HEK293 (cell line): ENCODE results near the gene MALAT1.

Experiments used
- GLIS1 ChIP-seq: fragments of 450-650 bp; formaldehyde crosslinking; IDR thresholded peaks from 2 replicates; pipeline ENCODE4 v1.5.1; 2016; ENCODE audit warnings: missing biosample characterization, missing genetic modification characterization
- MYNN ChIP-seq: fragments of 450-650 bp; formaldehyde crosslinking; IDR thresholded peaks from 2 replicates; pipeline ENCODE4 v1.5.1; 2016; ENCODE audit warnings: missing biosample characterization, missing genetic modification characterization, borderline replicate concordance
- PATZ1 ChIP-seq: fragments of 450-650 bp; formaldehyde crosslinking; IDR thresholded peaks from 2 replicates; pipeline ENCODE4 v1.5.1; 2016; ENCODE audit warnings: missing biosample characterization, missing genetic modification characterization
- PRDM10 ChIP-seq: fragments of 450-650 bp; formaldehyde crosslinking; IDR thresholded peaks from 2 replicates; pipeline ENCODE4 v1.5.1; 2016; ENCODE audit warnings: missing biosample characterization, missing genetic modification characterization
- SP7 ChIP-seq: fragments of 450-650 bp; formaldehyde crosslinking; IDR thresholded peaks from 2 replicates; pipeline ENCODE4 v1.5.1; 2016; ENCODE audit warnings: missing biosample characterization, missing genetic modification characterization
- TRIM28 ChIP-seq: IDR thresholded peaks from 2 replicates; pipeline ENCODE4 v1.6.1; 2011; ENCODE audit warnings: low read length, control low read depth, borderline replicate concordance
- ZNF10 ChIP-seq: fragments of 450-650 bp; formaldehyde crosslinking; IDR thresholded peaks from 2 replicates; pipeline ENCODE4 v1.5.1; 2017; ENCODE audit warnings: missing biosample characterization, missing genetic modification characterization
- ZNF23 ChIP-seq: fragments of 450-650 bp; formaldehyde crosslinking; IDR thresholded peaks from 2 replicates; pipeline ENCODE4 v1.5.1; 2016; ENCODE audit warnings: missing biosample characterization, missing genetic modification characterization, borderline replicate concordance
- ZNF341 ChIP-seq: fragments of 450-650 bp; formaldehyde crosslinking; IDR thresholded peaks from 2 replicates; pipeline ENCODE4; 2016; ENCODE audit warnings: low read depth, missing biosample characterization, missing genetic modification characterization
- ZNF449 ChIP-seq: fragments of 450-650 bp; formaldehyde crosslinking; IDR thresholded peaks from 2 replicates; pipeline ENCODE4 v1.5.1; 2017; ENCODE audit warnings: missing biosample characterization, mild to moderate bottlenecking, missing genetic modification characterization, moderate library complexity
- ZNF670 ChIP-seq: fragments of 450-650 bp; formaldehyde crosslinking; IDR thresholded peaks from 2 replicates; pipeline ENCODE4 v1.5.1; 2016; ENCODE audit warnings: missing biosample characterization, missing genetic modification characterization, low read depth
- ZNF768 ChIP-seq: fragments of 450-650 bp; formaldehyde crosslinking; IDR thresholded peaks from 2 replicates; pipeline ENCODE4 v1.5.1; 2018; ENCODE audit warnings: missing biosample characterization, mild to moderate bottlenecking, missing genetic modification characterization
- ZSCAN16 ChIP-seq: fragments of 450-650 bp; formaldehyde crosslinking; IDR thresholded peaks from 2 replicates; pipeline ENCODE4 v1.5.1; 2016; ENCODE audit warnings: missing biosample characterization, missing genetic modification characterization
- ZSCAN23 ChIP-seq: fragments of 450-650 bp; formaldehyde crosslinking; IDR thresholded peaks from 2 replicates; pipeline ENCODE4 v1.5.1; 2016; ENCODE audit warnings: missing biosample characterization, missing genetic modification characterization
- ZSCAN5A ChIP-seq: fragments of 450-650 bp; formaldehyde crosslinking; IDR thresholded peaks from 2 replicates; pipeline ENCODE4 v1.5.1; 2016; ENCODE audit warnings: missing biosample characterization, missing genetic modification characterization
- ZXDB ChIP-seq: fragments of 450-650 bp; formaldehyde crosslinking; IDR thresholded peaks from 2 replicates; pipeline ENCODE4 v1.5.1; 2016; ENCODE audit warnings: missing biosample characterization, missing genetic modification characterization
- TF ChIP-seq, protein P1 (sequence below): fragments of 450-650 bp; formaldehyde crosslinking; IDR thresholded peaks from 2 replicates; pipeline ENCODE4 v1.5.1; 2016; ENCODE audit warnings: missing biosample characterization, missing genetic modification characterization
- TF ChIP-seq, protein P2 (sequence below): fragments of 450-650 bp; formaldehyde crosslinking; IDR thresholded peaks from 2 replicates; pipeline ENCODE4 v1.5.1; 2016; ENCODE audit warnings: missing biosample characterization, missing genetic modification characterization
- TF ChIP-seq, protein P3 (sequence below): fragments of 450-650 bp; formaldehyde crosslinking; IDR thresholded peaks from 2 replicates; pipeline ENCODE4 v1.5.1; 2017; ENCODE audit warnings: missing biosample characterization, missing genetic modification characterization
- TF ChIP-seq, protein P4 (sequence below): sonication (generic); formaldehyde crosslinking; IDR thresholded peaks from 2 replicates; pipeline ENCODE4 v1.8.1; 2022; ENCODE audit warnings: mild to moderate bottlenecking, moderate library complexity, missing genetic modification reagents

Gene MALAT1

GRCh38 chr11:65497141-65498041, 1.5 kb upstream of the MALAT1 start (continued):
- TF ChIP-seq, protein P1, sequence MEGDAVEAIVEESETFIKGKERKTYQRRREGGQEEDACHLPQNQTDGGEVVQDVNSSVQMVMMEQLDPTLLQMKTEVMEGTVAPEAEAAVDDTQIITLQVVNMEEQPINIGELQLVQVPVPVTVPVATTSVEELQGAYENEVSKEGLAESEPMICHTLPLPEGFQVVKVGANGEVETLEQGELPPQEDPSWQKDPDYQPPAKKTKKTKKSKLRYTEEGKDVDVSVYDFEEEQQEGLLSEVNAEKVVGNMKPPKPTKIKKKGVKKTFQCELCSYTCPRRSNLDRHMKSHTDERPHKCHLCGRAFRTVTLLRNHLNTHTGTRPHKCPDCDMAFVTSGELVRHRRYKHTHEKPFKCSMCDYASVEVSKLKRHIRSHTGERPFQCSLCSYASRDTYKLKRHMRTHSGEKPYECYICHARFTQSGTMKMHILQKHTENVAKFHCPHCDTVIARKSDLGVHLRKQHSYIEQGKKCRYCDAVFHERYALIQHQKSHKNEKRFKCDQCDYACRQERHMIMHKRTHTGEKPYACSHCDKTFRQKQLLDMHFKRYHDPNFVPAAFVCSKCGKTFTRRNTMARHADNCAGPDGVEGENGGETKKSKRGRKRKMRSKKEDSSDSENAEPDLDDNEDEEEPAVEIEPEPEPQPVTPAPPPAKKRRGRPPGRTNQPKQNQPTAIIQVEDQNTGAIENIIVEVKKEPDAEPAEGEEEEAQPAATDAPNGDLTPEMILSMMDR (tag by site-specific recombination): no peak; the same call in 1 of the 2 replicates
- TF ChIP-seq ZNF341 (tag by site-specific recombination) (peak; percentile 56), TRIM28 (0 out of 2 replicates have a peak, but pooled peaks have one; percentile 36), PATZ1 (tag by site-specific recombination) (peak; percentile 98), ZNF768 (tag by site-specific recombination) (no peak), ZSCAN23 (tag by site-specific recombination) (no peak), SP7 (tag by site-specific recombination) (peak; percentile 79), ZNF670 (tag by site-specific recombination) (no peak), ZSCAN16 (no peak), ZSCAN5A (tag by site-specific recombination) (peak; percentile 50; the same call in 1 of the 2 replicates), GLIS1 (tag by site-specific recombination) (peak; percentile 70), PRDM10 (tag by site-specific recombination) (no peak), ZNF23 (tag by site-specific recombination) (no peak), ZNF10 (tag by site-specific recombination) (0 out of 2 replicates have a peak, but pooled peaks have one; percentile 10), MYNN (tag by site-specific recombination) (no peak), ZNF449 (tag by site-specific recombination) (peak; percentile 60), ZXDB (peak; percentile 90)
- TF ChIP-seq, protein P2, sequence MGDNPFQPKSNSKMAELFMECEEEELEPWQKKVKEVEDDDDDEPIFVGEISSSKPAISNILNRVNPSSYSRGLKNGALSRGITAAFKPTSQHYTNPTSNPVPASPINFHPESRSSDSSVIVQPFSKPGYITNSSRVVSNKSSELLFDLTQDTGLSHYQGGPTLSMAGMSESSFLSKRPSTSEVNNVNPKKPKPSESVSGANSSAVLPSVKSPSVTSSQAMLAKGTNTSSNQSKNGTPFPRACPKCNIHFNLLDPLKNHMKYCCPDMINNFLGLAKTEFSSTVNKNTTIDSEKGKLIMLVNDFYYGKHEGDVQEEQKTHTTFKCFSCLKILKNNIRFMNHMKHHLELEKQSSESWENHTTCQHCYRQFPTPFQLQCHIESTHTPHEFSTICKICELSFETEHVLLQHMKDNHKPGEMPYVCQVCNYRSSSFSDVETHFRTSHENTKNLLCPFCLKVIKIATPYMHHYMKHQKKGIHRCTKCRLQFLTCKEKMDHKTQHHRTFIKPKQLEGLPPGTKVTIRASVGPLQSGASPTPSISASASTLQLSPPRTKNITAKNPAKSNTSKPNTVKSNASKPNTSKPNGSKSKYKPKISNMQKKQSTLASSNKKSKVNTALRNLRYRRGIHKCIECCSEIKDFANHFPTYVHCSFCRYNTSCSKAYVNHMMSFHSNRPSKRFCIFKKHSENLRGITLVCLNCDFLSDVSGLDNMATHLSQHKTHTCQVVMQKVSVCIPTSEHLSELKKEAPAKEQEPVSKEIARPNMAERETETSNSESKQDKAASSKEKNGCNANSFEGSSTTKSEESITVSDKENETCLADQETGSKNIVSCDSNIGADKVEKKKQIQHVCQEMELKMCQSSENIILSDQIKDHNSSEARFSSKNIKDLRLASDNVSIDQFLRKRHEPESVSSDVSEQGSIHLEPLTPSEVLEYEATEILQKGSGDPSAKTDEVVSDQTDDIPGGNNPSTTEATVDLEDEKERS: no peak
- TF ChIP-seq, protein P3, sequence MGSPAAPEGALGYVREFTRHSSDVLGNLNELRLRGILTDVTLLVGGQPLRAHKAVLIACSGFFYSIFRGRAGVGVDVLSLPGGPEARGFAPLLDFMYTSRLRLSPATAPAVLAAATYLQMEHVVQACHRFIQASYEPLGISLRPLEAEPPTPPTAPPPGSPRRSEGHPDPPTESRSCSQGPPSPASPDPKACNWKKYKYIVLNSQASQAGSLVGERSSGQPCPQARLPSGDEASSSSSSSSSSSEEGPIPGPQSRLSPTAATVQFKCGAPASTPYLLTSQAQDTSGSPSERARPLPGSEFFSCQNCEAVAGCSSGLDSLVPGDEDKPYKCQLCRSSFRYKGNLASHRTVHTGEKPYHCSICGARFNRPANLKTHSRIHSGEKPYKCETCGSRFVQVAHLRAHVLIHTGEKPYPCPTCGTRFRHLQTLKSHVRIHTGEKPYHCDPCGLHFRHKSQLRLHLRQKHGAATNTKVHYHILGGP (tag by site-specific recombination): no peak
- TF ChIP-seq, protein P4, sequence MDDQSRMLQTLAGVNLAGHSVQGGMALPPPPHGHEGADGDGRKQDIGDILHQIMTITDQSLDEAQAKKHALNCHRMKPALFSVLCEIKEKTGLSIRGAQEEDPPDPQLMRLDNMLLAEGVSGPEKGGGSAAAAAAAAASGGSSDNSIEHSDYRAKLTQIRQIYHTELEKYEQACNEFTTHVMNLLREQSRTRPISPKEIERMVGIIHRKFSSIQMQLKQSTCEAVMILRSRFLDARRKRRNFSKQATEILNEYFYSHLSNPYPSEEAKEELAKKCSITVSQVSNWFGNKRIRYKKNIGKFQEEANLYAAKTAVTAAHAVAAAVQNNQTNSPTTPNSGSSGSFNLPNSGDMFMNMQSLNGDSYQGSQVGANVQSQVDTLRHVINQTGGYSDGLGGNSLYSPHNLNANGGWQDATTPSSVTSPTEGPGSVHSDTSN (CRISPR knock-in tag): peak; percentile 87
